GM18498 (cell line): ENCODE measurements around the gene ELF1.
A peak's percentile ranks its signal among the peaks of the same experiment; 100 is the strongest.
"Not testable (repeated sequence)": the region's sequence is repeated elsewhere in the genome, so short reads cannot be mapped to it uniquely, and the experiment has no call there.

Experiments
- ATAC-seq: cut with Tn5 transposase; IDR thresholded peaks from one replicate; pipeline ENCODE4 v1.9.1; 2021; ENCODE audit warnings: mild to moderate bottlenecking, moderate library complexity; ENCODE audit not compliant: unreplicated experiment

The ELF1 gene

GRCh38 chr13:41048640-41049039 is 29.5 kb upstream of the ELF1 start:
- ATAC-seq = no peak

- not testable (repeated sequence) for ATAC-seq
These were observed 23.3 kb upstream of the ELF1 start for GRCh38 chr13:41042419-41042818.

- ATAC-seq = no peak
These were observed 21.6 kb upstream of the ELF1 start for GRCh38 chr13:41040584-41041334.

GRCh38 chr13:41039746-41040145 is 20.6 kb upstream of the ELF1 start:
- ATAC-seq = no peak

- ATAC-seq = not testable (repeated sequence)
These were observed 17.4 kb upstream of the ELF1 start for GRCh38 chr13:41036557-41036956.

GRCh38 chr13:41034881-41035280 is 15.8 kb upstream of the ELF1 start:
- ATAC-seq = no peak

GRCh38 chr13:41034382-41034781 is 15.3 kb upstream of the ELF1 start:
- no peak for ATAC-seq

GRCh38 chr13:41032691-41033376 is 13.7 kb upstream of the ELF1 start:
- no peak for ATAC-seq

DNA sequence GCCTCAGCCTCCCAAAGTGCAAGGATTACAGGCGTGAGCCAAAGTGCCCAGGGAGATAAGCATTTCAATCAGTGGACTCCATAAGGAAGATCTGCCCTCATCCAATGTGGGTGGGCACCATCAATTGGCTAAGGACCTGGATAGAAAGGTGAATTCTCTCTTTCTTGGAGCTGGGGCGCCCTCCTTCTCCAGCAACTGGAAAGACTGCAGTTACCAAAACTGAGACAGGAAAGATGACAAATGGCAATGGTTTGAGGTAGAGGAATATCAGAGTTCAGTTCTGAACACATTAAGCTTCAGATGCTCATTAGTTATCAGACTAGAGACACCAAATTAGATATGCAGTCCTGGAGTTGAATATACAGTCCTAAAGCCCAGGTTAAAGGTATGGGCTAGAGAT is 10.5 kb upstream of the ELF1 start:
- ATAC-seq = no peak

GRCh38 chr13:41028051-41028450 is 8.9 kb upstream of the ELF1 start:
- no peak for ATAC-seq

GRCh38 chr13:41026788-41027187 is 7.7 kb upstream of the ELF1 start:
- ATAC-seq = no peak

DNA sequence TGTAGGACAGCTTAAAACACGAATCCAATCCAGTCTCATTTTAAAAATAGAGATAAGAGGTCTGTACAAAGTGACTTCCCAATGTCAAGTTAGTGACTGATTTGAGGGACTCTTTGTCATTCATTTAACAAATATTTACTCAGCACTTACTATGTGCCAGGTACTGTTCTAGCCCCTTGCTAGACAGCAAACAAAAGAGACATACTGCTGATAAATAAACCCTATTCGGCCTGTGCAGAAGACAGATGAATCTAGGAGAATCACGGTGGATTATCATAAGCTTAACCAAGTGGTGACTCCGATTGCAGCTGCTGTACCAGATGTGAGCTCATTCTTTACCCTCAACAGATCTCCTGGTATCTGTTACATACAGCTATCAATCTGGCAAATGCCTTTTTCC is 6.4 kb upstream of the ELF1 start:
- ATAC-seq = no peak

DNA sequence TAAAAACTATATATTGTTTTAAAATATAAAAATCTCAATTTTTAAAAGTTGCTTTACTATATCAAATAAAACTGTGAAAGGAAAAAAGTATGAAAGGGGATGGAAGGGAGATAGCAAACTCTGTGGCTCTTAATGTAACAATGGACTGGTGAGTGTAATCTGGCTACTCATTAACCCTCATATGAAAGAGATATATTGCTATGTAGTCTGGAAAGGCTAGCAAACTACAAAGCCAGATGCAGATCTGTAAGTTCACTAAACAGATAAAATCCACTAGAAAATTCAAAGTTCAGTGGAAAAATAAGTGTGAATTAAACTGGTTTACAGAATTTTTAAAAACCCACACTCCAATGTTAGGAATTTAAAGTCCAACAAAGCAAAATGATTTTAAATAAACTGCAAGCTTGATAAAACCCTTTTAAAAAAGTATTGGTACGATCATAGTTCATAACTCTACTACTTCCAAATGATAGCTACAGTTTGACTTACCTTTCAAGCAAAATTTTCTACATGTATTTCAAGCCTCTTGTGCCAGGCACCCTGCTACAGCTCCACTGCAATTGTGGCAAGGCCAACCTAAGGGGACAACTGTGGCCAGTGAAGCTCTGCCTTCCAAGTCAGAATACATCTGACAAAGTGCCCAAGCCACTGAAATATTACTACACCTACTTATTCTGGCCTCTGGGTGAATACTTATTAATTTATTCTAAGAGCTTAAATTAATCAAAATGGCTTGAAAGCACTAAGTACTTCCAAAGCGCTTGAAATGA is 647 bp upstream of the ELF1 start:
- peak; percentile 36 for ATAC-seq

DNA sequence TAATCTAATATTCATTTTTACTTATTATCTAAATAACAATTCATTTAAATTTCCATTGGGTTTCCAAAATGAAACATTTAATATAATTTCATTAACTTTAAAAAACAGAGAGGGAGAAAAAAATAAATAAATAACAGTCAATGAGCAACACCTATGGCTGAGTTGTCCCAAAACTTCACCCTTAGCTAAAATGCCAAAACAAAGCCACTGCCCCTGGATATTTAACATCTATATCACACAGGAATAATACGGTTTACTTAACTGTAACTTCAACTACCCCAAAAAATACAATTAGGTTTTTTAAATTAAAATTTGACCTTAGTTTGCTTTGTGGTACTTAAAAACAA is 541 bp downstream of the ELF1 start:
- no peak for ATAC-seq

DNA sequence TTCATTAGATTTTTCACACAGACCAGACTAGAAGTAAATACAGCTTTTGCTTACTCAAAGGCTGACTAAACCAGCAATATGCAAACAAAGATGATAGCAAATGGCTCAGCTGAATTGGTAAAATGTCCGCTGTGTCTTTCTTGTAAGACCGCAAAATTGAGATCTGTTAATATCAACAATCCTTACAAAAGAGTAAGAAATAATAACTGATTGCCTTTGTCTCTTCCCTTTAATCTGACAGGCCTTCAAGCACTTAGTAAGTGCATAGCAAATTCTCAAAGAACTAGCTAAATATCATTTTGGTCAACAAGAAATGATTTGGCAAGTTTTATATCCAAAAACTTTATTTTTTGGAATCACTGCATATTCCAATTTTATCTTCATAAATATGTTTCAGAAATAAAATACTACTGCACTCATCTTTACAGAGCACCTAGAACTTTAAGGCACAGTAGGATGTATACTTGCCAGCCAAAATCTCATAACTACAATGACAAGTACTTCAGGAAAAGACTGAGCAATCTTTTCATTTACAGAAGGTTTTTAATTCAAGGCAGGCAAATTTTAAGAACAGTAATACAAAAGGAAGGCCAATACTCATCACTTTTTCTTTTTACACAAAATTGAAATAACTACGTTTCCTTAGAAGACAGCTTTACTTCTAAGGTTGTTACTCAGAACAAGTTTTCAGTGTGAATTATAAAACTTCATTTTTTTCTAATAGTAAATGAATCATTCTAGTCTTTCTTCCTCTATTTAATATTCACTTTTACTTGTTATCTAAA is 1.1 kb downstream of the ELF1 start:
- no peak for ATAC-seq

DNA sequence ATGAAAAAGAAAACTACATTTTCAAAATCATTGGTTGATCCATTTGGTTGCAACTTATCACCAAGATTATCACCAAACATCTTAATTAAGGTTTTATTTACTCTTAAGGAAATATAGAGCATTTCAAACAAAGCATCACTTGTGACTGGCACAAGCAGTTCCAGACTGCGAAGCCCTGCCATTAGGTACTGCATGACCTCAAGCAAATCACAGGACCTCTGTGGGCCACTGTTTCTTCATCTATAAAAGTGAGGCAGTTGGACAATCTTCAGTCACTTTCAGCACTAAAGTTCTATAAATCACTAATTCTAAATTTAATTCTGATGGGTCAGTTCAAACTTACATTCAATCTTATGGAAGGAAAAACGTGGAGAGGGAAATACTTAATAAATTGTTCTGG is 2.0 kb downstream of the ELF1 start:
- peak; percentile 31 for ATAC-seq

GRCh38 chr13:41015920-41016319 is 3.2 kb downstream of the ELF1 start:
- no peak for ATAC-seq

DNA sequence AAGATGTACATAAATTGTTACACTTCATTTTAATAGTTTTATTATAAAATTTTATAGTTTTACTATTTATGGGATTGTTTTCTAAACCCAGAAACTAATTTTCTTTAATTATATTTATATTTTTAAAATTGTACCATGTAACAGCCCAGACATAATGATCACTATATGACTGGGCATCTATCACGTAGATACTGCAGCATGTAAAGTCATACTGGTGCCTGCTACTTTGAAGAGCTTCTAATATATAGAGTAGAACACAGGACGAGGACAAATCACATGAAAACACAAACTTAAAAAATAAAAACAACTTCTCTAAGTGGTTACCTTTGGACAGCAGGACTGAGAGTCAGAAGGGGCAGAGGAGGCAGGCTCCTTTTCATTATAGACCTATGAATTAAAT is 5.3 kb downstream of the ELF1 start:
- ATAC-seq = no peak

DNA sequence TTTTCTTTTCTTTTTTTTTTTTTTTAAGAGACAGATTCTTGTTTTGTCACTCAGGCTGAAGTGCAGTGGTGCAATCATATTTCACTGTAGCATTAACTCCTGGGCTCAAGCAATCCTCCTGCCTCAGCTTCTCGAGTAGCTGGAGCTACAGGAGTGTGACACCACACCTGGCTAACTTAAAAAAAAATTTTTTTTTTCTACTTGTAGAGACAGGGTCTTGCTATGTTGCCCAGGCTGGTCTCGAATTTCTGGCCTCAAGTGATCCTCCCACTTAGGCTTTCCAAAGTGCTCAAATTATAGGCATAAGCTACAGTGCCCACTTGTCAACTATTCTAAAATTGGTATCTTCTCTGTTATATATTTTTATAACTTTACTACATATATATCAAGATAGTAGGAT is 6.6 kb downstream of the ELF1 start:
- no peak for ATAC-seq

- ATAC-seq = no peak
These were observed 7.6 kb downstream of the ELF1 start for GRCh38 chr13:41011382-41011956.
